ENCODE results near the gene RNF10.

DNA sequence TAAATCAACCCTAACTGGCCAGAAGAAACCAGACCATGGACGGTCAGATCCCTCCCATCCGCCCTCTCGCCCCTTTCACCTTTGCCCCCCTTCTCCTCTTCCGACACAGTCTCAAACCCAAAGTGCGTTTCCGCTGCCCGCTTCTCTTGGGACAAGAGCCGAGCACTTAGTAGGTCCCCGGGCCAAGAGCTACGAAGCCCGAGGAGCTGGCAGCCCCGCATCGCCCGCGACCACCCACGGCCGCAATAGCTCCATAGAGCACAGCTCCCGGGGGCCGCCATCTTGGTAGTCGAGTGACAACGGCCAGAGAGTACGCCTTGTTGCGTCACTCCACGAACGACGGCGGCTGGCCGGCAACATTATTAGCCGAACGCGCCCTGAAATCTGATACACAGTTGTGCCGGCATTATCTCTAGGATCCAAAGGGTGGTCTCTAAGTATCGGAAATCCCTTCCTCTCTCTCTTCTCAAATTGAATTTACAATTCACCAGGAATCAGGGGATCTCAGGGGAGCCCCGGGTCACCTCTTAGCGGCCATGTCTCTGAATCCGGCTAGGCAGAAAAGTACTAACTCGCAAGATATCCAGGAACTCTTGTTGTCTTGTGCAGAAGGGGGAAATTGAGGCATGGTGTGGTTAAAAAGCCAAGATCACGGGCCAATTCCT, 5.2 kb upstream of the RNF10 start, which contains the start of gene COQ5:
- no peak for TF ChIP-seq CTCF (conservative IDR thresholded peaks at IDR 0.05; ENCODE audit: low read depth in 2 of 2)
- TF ChIP-seq EZH2 (IDR thresholded peaks at IDR 0.05; ENCODE audit: low read depth, unreplicated experiment) = no peak
- peak; percentile 84 for TF ChIP-seq POLR2AphosphoS5 (IDR thresholded peaks at IDR 0.05; ENCODE audit: low read depth)
- TF ChIP-seq EZH2phosphoT487 (IDR thresholded peaks at IDR 0.05; ENCODE audit: unreplicated experiment) = no peak
- TF ChIP-seq, protein P1, sequence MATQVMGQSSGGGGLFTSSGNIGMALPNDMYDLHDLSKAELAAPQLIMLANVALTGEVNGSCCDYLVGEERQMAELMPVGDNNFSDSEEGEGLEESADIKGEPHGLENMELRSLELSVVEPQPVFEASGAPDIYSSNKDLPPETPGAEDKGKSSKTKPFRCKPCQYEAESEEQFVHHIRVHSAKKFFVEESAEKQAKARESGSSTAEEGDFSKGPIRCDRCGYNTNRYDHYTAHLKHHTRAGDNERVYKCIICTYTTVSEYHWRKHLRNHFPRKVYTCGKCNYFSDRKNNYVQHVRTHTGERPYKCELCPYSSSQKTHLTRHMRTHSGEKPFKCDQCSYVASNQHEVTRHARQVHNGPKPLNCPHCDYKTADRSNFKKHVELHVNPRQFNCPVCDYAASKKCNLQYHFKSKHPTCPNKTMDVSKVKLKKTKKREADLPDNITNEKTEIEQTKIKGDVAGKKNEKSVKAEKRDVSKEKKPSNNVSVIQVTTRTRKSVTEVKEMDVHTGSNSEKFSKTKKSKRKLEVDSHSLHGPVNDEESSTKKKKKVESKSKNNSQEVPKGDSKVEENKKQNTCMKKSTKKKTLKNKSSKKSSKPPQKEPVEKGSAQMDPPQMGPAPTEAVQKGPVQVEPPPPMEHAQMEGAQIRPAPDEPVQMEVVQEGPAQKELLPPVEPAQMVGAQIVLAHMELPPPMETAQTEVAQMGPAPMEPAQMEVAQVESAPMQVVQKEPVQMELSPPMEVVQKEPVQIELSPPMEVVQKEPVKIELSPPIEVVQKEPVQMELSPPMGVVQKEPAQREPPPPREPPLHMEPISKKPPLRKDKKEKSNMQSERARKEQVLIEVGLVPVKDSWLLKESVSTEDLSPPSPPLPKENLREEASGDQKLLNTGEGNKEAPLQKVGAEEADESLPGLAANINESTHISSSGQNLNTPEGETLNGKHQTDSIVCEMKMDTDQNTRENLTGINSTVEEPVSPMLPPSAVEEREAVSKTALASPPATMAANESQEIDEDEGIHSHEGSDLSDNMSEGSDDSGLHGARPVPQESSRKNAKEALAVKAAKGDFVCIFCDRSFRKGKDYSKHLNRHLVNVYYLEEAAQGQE (IDR thresholded peaks at IDR 0.05; ENCODE audit: unreplicated experiment) = no peak
- no peak for TF ChIP-seq ZNF462 (CRISPR knock-in tag; IDR thresholded peaks at IDR 0.05)
- TF ChIP-seq CREB1 (CRISPR knock-in tag; IDR thresholded peaks at IDR 0.05; ENCODE audit: low read depth) = peak; percentile 92
- no peak for TF ChIP-seq JUNB (IDR thresholded peaks at IDR 0.05; ENCODE audit: unreplicated experiment)
- TF ChIP-seq ZNF331 (CRISPR knock-in tag; IDR thresholded peaks at IDR 0.05; ENCODE audit: low read depth) = no peak; the same call in 1 of the 2 replicates
- no peak for TF ChIP-seq STAT1 (IDR thresholded peaks at IDR 0.05; ENCODE audit: unreplicated experiment)
- TF ChIP-seq NANOG (IDR thresholded peaks at IDR 0.05; ENCODE audit: borderline replicate concordance) = 0 out of 2 replicates have a peak, but pooled peaks have one; percentile 20
- TF ChIP-seq ETS1 (IDR thresholded peaks at IDR 0.05) = peak; percentile 70
- TF ChIP-seq ZNF114 (CRISPR knock-in tag; IDR thresholded peaks at IDR 0.05) = no peak
